IPS-20b (cell line): ENCODE results near the gene CACNB1.
"Not testable (repeated sequence)": the region's sequence is repeated elsewhere in the genome, so short reads cannot be mapped to it uniquely, and the experiment has no call there.

Experiments
- H3K27ac ChIP-seq: one replicate; pipeline ENCODE4 v1.5.1; 2013; ENCODE audit warnings: low read length
- H3K27me3 ChIP-seq: 2 replicates; pipeline ENCODE4 v1.6.1; 2013; ENCODE audit warnings: mild to moderate bottlenecking, low read length, inconsistent platforms; ENCODE audit not compliant: insufficient read depth
- H3K36me3 ChIP-seq: 2 replicates; pipeline ENCODE4 v1.6.1; 2013; ENCODE audit warnings: low read depth, mild to moderate bottlenecking, inconsistent platforms, low read length, moderate library complexity; ENCODE audit not compliant: insufficient read depth
- H3K4me1 ChIP-seq: 2 replicates; pipeline ENCODE4 v1.6.1; 2013; ENCODE audit warnings: mild to moderate bottlenecking, control low read depth, inconsistent platforms, low read length, moderate library complexity; ENCODE audit not compliant: insufficient read depth
- H3K4me3 ChIP-seq: 2 replicates; pipeline ENCODE4 v1.5.1; 2013; ENCODE audit warnings: mild to moderate bottlenecking, low read length, inconsistent platforms
- H3K9ac ChIP-seq: 2 replicates; pipeline ENCODE4 v1.6.1; 2013; ENCODE audit warnings: low read depth, mild to moderate bottlenecking, inconsistent platforms, low read length, moderate library complexity
- H3K9me3 ChIP-seq: 2 replicates; pipeline ENCODE4 v1.6.1; 2013; ENCODE audit warnings: mild to moderate bottlenecking, low read depth, low read length, inconsistent platforms; ENCODE audit not compliant: insufficient read depth

Gene CACNB1

DNA sequence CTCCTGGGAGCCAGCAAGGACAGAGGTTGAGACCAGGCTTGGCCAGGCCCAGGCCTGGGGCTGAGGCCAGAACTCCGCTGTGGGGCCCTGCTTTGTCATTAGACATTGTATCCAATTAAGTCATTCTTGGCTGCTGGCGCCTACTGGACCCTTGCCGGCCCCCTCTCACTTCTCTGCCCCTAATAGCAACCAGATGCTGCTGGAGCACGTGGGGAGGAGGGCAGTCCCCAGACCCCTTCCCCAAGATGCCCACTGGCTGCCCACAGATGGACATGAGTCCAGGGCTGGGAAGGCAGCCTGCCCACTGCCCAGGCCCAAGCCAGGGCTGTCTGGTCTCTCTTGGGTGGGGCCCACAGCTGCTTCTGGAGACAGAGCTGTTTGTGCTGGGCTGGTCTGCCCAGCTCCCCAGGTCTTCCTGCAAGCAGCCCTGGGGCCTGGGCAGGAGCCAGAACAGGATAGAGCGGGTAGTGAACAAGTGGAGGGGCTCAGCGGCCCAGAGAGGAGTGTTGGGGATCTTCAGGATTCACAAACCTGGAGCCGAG, 53.8 kb downstream of the CACNB1 start:
- no peak overlapping the region for H3K4me3 ChIP-seq

DNA sequence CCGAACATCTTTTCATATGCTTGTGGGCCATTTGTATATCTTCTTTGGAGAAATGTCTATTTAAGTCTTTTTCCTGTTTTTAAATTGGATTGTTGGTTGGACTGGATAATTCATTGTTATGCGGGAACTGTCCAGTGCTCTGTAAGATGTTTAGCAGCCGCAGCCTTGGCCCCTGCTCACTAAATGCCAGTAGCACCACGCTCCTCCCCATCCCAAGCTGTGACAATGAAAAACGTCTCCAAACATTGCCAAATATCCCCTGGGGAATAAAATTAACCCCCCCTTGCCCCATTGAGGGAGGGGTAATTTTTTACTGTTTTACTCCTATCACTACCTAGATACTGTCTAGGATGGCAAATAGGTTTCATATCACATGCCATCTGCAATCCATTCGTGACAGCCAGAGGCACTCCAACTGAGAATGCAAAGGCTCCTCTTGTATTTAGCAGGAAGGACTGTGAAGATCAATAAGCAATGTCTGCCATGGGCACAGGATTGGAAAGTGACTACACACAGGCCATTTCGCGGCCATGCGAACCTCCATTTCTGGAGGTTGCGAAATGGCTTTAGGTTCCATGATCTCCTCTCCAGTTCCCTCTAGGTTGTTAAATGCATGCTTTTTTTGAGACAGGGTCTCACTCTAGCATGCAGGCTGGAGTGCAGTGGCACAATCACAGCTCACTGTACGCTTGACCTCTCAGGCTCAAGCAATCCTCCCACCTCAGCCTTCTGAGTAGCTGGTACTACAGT, 55.4 kb downstream of the CACNB1 start:
- no peak overlapping the region for H3K27ac ChIP-seq
- H3K4me1 ChIP-seq = no peaks in the 10 kb centered on the region
- H3K9ac ChIP-seq = no peak overlapping the region
- H3K36me3 ChIP-seq = no peaks in the 10 kb centered on the region
- no peak overlapping the region for H3K4me3 ChIP-seq
- H3K9me3 ChIP-seq = peaks cover 5% of the 10 kb centered on the region; the same call in 1 of the 2 replicates
- no peaks in the 10 kb centered on the region for H3K27me3 ChIP-seq

More for the DNA sequence above, 53.8 kb downstream of the CACNB1 start:
- Histone ChIP-seq H3K4me1 (no peaks in the 10 kb centered on the region), H3K36me3 (no peaks in the 10 kb centered on the region), H3K27me3 (no peaks in the 10 kb centered on the region), H3K27ac (no peak overlapping the region), H3K9me3 (peaks cover 5% of the 10 kb centered on the region; the same call in 1 of the 2 replicates), H3K9ac (no peak overlapping the region)

DNA sequence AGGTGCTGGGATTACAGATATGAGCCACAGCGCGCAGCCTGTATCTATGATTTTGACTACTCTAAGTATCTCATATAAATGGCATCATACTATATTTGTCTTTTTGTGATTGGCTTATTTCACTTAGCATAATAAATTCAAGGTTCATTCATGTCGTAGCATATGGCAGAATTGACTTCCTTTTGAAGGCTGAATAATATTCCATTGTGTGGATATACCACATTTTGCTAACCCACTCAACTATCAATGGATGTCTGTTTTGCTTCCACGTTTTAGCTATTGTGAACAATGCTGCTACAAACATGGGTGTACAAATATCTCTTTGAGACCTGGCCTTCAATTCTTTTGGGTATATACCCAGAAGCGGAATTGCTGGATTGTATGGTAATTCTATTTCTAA, 56.2 kb downstream of the CACNB1 start:
- no peaks in the 10 kb centered on the region for H3K36me3 ChIP-seq
- H3K4me3 ChIP-seq = no peak overlapping the region
- H3K9ac ChIP-seq = no peak overlapping the region
- no peaks in the 10 kb centered on the region for H3K27me3 ChIP-seq
- H3K4me1 ChIP-seq = no peaks in the 10 kb centered on the region
- peaks cover 5% of the 10 kb centered on the region; the same call in 1 of the 2 replicates for H3K9me3 ChIP-seq
- no peak overlapping the region for H3K27ac ChIP-seq

DNA sequence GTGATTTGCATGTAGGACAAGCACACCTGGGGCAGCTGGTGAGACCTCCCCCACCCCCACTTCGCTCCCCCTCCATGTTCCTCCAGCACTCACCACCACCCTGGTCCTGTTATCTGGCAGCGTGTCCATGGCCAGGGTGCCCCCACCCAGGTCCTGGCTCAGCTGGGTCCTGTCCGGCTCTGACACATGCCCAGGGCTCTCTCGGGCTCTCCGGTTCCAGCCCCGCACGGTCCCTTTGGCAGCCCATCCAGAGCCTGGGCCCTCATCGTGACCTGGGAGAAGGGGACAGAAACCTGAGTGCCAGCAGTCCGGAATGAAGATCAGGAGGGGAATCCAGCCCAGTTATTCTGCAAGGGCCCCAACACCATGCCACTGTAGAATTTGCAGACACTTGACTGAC, 57.9 kb downstream of the CACNB1 start:
- Histone ChIP-seq H3K4me1 (no peaks in the 10 kb centered on the region), H3K9ac (no peak overlapping the region), H3K4me3 (no peak overlapping the region), H3K9me3 (peaks cover 5% of the 10 kb centered on the region; the same call in 1 of the 2 replicates), H3K36me3 (no peaks in the 10 kb centered on the region), H3K27ac (no peak overlapping the region), H3K27me3 (no peaks in the 10 kb centered on the region)

DNA sequence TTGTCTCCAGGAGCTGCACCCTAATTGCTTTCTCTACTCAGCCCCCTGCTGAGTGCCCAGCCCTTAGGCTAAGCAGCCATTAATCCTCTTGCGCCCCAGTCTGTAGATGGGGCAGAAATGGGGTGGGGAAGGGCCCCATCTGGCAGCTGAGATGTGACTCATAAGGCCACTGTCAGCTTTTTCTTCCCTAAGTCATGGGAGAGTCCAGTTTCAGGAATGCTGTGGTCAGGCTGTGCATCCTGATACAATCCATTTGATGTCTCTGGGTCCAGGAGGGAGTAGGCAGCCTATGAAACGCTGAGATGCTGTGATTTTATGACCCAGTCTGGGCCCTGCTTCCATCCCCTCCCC, 58.3 kb downstream of the CACNB1 start:
- Histone ChIP-seq H3K27ac (no peak overlapping the region), H3K4me3 (no peak overlapping the region)

DNA sequence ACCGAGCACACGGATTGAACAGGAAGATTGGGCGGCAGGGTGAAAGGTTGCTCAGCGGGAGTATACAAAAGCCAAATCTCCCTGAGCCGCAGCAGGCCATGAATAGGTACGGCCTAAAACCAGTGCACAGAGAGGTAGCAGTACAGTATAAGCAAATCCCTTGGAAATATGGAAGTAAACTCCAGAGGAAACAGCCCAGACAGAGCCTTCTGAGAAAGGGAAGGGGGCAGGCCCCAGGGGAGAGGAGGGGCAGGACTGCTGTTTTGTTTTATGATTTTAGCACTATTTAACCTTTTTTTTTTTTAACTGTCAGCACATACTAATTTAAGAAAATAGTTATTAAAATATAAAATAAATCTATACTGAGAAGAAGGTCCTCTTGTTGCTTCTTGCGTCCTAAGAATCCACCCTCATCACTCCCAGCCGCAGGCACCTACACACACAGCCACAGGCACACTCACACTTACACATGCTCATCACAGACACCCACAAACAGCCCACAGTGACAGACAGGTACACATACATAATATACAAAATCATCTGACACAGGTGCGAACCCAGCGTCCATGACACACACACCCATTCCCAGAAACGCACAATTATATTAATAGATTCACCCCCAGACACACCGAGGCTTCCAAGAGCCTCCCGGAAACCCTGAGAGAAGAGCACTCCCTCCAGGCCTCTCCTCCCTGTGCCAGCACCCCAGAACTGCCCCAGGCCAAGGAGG, 58.9 kb downstream of the CACNB1 start:
- H3K9ac ChIP-seq = no peak overlapping the region
- no peaks in the 10 kb centered on the region for H3K4me1 ChIP-seq
- no peaks in the 10 kb centered on the region for H3K36me3 ChIP-seq
- H3K9me3 ChIP-seq = peaks cover 5% of the 10 kb centered on the region; the same call in 1 of the 2 replicates
- H3K27ac ChIP-seq = no peak overlapping the region
- no peak overlapping the region for H3K4me3 ChIP-seq
- no peaks in the 10 kb centered on the region for H3K27me3 ChIP-seq

More for the DNA sequence above, 58.3 kb downstream of the CACNB1 start:
- no peaks in the 10 kb centered on the region for H3K27me3 ChIP-seq
- no peaks in the 10 kb centered on the region for H3K4me1 ChIP-seq
- H3K9me3 ChIP-seq = peaks cover 5% of the 10 kb centered on the region; the same call in 1 of the 2 replicates
- H3K36me3 ChIP-seq = no peaks in the 10 kb centered on the region
- no peak overlapping the region for H3K9ac ChIP-seq

DNA sequence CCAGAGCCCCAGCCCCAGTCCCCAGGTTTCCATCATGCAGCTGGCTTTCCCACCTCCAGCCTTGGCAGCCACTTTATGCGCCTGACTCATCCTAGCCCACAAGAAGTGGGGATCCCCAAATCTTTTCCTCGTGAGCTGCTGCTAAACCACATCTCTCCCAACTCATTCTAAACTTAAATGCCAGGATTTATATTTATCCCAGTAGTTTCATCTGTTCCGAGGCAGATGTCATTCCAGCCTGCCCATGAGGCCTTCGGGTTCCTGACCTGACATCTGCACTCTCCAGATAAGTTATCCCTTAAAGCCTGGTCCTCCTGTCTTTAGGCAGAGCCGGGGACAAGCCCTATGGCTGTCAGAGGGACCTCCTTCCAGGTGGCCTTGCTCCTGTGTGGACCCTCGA, 62.6 kb downstream of the CACNB1 start:
- H3K9me3 ChIP-seq = no peaks in the 10 kb centered on the region
- H3K4me3 ChIP-seq = no peak overlapping the region

DNA sequence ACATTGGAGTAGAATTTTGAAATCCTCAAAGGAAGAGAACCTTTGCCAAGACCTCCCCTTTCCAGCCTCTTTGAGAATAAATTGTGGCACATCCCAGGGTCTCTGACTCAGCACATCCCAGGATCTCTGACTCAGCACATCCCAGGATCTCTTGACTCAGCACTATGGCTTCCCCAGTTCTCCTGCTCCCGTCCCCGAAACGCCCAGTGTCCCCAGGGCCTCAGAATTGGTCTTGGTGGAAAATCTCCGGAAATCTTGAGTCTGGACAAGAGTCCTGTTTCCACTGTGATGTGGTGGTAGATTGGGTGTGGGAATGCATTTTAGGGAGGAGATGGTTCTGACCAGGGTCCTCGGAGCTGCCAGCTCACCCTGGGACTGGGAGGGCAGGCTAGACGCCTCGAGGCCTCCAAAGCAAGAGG, 65.3 kb downstream of the CACNB1 start:
- H3K4me3 ChIP-seq = no peak overlapping the region
- no peaks in the 10 kb centered on the region for H3K27me3 ChIP-seq
- no peaks in the 10 kb centered on the region for H3K36me3 ChIP-seq
- no peak overlapping the region for H3K27ac ChIP-seq
- H3K9me3 ChIP-seq = no peaks in the 10 kb centered on the region
- no peaks in the 10 kb centered on the region for H3K4me1 ChIP-seq
- H3K9ac ChIP-seq = no peak overlapping the region

More for the DNA sequence above, 62.6 kb downstream of the CACNB1 start:
- Histone ChIP-seq H3K9ac (no peak overlapping the region), H3K4me1 (no peaks in the 10 kb centered on the region), H3K27me3 (no peaks in the 10 kb centered on the region), H3K27ac (no peak overlapping the region), H3K36me3 (no peaks in the 10 kb centered on the region)

DNA sequence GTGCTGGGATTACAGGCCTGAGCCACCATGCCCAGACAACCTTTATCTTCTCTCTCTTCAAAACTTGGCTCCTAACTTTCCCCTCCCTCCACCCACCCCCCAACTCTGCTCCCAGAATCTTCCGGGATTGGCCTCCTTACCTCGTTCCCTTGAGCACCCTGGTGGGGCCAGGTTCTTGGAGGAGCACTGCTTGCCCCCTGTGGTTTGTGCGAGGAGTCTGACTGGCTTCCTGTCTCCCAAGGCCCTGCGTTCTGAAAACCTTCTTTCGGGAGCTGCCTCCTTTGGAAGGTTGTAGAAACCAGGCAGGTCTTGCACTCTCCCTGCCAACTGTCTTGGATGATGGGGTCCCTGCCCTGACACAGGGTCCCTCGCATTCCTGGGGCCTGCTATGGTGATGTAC, 65.9 kb downstream of the CACNB1 start:
- Histone ChIP-seq H3K27ac (no peak overlapping the region), H3K36me3 (no peaks in the 10 kb centered on the region), H3K9ac (no peak overlapping the region)

DNA sequence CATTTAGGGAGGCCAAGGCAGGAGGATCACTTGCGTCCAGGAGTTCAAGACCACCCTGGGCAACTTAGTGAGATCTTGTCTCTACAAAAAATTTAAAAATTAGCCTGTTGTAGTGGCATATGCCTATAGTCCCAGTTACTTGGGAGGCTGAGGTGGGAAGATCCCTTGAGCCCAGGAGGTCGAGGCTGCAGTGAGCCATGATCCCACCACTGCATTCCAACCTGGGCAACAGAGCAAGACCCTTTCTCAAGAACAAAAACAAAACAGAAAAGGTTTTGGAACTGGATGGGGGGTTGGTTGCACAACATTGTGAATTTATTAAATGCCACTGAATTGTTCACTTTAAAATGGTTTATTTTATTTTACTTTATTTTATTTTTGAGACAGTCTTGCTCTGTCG, 67.3 kb downstream of the CACNB1 start:
- Histone ChIP-seq H3K36me3 (no peaks in the 10 kb centered on the region), H3K4me1 (no peaks in the 10 kb centered on the region), H3K27ac (no peak overlapping the region), H3K27me3 (no peaks in the 10 kb centered on the region), H3K9ac (no peak overlapping the region), H3K9me3 (no peaks in the 10 kb centered on the region), H3K4me3 (no peak overlapping the region)

More for the DNA sequence above, 65.9 kb downstream of the CACNB1 start:
- H3K9me3 ChIP-seq = no peaks in the 10 kb centered on the region
- H3K4me1 ChIP-seq = no peaks in the 10 kb centered on the region
- no peaks in the 10 kb centered on the region for H3K27me3 ChIP-seq
- H3K4me3 ChIP-seq = no peak overlapping the region

DNA sequence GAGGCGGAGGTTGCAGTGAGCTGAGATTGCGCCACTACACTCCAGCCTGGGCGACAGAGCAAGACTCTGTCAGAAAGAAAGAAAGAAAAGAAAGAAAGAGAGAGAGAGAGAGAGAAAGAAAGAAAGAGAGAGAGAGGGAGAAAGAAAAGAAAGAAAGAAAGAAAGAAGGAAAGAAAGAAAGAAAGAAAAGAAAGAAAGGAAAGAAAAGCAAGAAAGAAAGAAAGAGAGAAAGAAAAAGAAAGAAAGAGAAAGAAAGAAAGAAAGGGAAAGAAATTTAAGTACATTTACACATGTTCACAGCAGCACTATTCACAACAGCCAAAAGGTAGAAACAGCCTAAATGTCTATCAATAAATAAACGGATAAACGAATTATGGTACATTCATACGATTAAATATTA, 67.9 kb downstream of the CACNB1 start:
- not testable (repeated sequence) for H3K27ac ChIP-seq, H3K4me1 ChIP-seq, H3K9ac ChIP-seq, H3K36me3 ChIP-seq, H3K9me3 ChIP-seq, H3K4me3 ChIP-seq, H3K27me3 ChIP-seq

DNA sequence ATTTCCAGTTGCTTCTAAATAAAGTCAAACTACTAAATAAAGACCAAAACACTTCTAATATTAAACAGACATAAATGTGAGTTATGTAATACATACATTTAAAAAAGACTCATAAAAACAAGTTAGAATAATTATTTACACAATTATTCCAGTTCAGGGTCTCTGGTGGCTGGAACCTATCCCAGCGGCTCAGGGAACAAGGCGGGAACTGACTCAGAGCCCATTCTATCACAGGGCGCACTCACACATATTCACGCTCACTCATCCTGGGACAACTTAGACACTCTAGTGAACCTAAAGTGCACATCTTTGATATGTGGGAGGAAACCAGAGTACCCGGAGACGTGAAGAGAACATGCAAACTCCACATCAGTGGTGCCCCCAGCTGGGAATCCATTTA, 71.0 kb downstream of the CACNB1 start:
- no peak overlapping the region for H3K27ac ChIP-seq
- H3K4me3 ChIP-seq = no peak overlapping the region
- no peaks in the 10 kb centered on the region for H3K9me3 ChIP-seq
- peaks cover 2% of the 10 kb centered on the region; the same call in 1 of the 2 replicates for H3K4me1 ChIP-seq
- H3K27me3 ChIP-seq = no peaks in the 10 kb centered on the region
- H3K9ac ChIP-seq = no peak overlapping the region
- H3K36me3 ChIP-seq = no peaks in the 10 kb centered on the region
